Measurements from ENCODE around the gene BET1.

DNA sequence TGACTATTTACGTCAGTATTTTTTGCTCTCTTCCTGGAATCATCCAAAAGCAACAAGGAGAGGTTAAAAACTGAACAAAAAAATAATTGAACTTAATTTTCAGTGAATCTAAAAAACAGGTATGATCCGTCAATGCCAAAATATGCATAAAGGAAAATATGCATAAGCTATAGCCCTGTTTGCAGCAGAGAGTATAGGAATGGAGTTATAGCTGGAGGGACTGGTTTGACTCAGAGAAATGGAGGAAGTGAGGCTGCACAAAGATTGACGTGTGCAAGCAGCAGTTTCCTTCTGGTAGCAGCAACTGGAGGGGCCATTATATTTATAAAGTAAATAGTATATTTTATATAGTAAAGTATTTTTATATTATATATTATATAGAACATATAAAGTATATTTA lies 45.5 kb downstream of the BET1 start:
- TF ChIP-seq CTCF (IDR thresholded peaks at IDR 0.05 in 2 of 3, conservative IDR thresholded peaks at IDR 0.05 in 1 of 3; ENCODE audit: borderline replicate concordance in 1 of 3, insufficient read depth in 1 of 3, low read depth in 2 of 3, low read length in 2 of 3) = no peak
- no peak for TF ChIP-seq EZH2 (IDR thresholded peaks at IDR 0.05)
- TF ChIP-seq ATF3 (IDR thresholded peaks at IDR 0.05) = no peak
- TF ChIP-seq JUND (IDR thresholded peaks at IDR 0.05) = no peak
- no peak for TF ChIP-seq SP1 (IDR thresholded peaks at IDR 0.05; ENCODE audit: low read depth)
- TF ChIP-seq POLR2A (IDR thresholded peaks at IDR 0.05; ENCODE audit: borderline replicate concordance, extremely low read depth, insufficient read depth, insufficient read length) = no peak
- no peak for TF ChIP-seq YY1 (IDR thresholded peaks at IDR 0.05; ENCODE audit: extremely low read depth, insufficient replicate concordance, low read depth, low read length)
- TF ChIP-seq CEBPB (IDR thresholded peaks at IDR 0.05; ENCODE audit: low read depth) = no peak
- TF ChIP-seq, protein P1, sequence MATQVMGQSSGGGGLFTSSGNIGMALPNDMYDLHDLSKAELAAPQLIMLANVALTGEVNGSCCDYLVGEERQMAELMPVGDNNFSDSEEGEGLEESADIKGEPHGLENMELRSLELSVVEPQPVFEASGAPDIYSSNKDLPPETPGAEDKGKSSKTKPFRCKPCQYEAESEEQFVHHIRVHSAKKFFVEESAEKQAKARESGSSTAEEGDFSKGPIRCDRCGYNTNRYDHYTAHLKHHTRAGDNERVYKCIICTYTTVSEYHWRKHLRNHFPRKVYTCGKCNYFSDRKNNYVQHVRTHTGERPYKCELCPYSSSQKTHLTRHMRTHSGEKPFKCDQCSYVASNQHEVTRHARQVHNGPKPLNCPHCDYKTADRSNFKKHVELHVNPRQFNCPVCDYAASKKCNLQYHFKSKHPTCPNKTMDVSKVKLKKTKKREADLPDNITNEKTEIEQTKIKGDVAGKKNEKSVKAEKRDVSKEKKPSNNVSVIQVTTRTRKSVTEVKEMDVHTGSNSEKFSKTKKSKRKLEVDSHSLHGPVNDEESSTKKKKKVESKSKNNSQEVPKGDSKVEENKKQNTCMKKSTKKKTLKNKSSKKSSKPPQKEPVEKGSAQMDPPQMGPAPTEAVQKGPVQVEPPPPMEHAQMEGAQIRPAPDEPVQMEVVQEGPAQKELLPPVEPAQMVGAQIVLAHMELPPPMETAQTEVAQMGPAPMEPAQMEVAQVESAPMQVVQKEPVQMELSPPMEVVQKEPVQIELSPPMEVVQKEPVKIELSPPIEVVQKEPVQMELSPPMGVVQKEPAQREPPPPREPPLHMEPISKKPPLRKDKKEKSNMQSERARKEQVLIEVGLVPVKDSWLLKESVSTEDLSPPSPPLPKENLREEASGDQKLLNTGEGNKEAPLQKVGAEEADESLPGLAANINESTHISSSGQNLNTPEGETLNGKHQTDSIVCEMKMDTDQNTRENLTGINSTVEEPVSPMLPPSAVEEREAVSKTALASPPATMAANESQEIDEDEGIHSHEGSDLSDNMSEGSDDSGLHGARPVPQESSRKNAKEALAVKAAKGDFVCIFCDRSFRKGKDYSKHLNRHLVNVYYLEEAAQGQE (IDR thresholded peaks at IDR 0.05; ENCODE audit: low read depth) = no peak
- TF ChIP-seq CBX3 (IDR thresholded peaks at IDR 0.05; ENCODE audit: low read depth) = no peak

Measured in HCT116 (cell line).